GM18951 (cell line): Measurements from ENCODE around the gene OR51T1.

ENCODE experiments used
- POLR2A ChIP-seq: IDR thresholded peaks from 4 replicates; pipeline ENCODE4 v1.6.1; 2011; ENCODE audit warnings: mild to moderate bottlenecking; ENCODE audit not compliant: insufficient read length, insufficient read depth; ENCODE audit errors: extremely low read depth
- in situ Hi-C: fragments of 300-500 bp; cut with MboI; formaldehyde crosslinking; loops from one replicate; pipeline ENCODE4 v1.12.0; 2022; ENCODE audit warnings: low sequenced_read_pairs, mixed read lengths, inconsistent platforms; ENCODE audit not compliant: unreplicated experiment

Gene OR51T1

GRCh38 chr11:4891996-4892640 is 10.4 kb downstream of the OR51T1 start:
- in situ Hi-C loops = no loop called here
- no peak for TF ChIP-seq POLR2A

DNA sequence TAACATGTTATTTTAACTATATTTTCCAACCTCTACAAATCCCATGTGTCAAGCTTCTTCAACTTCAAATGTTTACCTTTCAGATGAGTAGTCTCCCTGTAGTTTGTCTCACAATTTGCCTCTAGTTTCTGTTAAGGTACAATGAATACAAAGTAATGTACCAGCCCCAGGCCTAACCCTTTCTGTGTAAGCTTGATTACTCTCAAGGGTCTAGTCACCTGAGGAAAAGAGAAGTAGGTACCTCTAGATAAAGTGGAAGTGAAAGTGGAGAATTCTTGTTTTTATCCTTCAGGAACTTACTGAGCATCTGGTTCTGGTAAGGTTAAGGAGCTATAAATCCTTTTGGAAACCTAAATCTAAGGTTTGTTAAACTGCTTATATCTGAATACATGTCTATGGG is 21.8 kb downstream of the OR51T1 start, which contains the start of gene OR51A7:
TSS of gene OR51A7 (plus strand) at position 300 of the 400 bp plus-strand sequence. CDS start 3,587 bp downstream, outside the sequence.
- TF ChIP-seq POLR2A = no peak
- in situ Hi-C loops = no loop called here

DNA sequence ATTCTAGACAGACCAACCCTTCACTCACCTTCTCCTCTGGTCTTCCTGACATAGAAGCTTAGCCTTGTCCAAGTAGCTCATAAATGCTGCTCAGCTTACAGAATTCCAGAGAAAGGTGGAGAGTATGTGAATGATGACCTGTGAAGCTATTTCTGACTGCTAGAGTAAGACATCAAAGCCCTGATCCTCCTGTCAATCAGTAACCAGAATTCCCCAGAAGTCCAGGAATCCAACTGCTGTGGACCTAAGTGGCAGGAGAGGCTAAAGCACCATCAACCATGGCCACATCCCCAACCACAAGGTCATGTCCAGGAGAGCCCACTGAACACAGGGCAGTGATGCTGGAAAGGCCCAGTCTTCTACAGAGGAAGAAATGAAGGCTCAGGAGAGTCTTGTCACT is 34.9 kb downstream of the OR51T1 start:
- in situ Hi-C loops = no loop called here
- no peak for TF ChIP-seq POLR2A

GRCh38 chr11:4919250-4919649 is 37.5 kb downstream of the OR51T1 start, which contains the start of gene OR51G2:
Gene OR51G2, minus strand, starts transcription at chr11:4919350. Its CDS starts 3,687 bp downstream, at chr11:4915663.
- in situ Hi-C loops = no loop called here
- TF ChIP-seq POLR2A = no peak

- in situ Hi-C loops = no loop called here
- no peak for TF ChIP-seq POLR2A
Measured at GRCh38 chr11:4921796-4922195, 40.1 kb downstream of the OR51T1 start.

- TF ChIP-seq POLR2A = no peak
- in situ Hi-C loops = no loop called here
Measured at GRCh38 chr11:4922304-4922703, 40.6 kb downstream of the OR51T1 start.

DNA sequence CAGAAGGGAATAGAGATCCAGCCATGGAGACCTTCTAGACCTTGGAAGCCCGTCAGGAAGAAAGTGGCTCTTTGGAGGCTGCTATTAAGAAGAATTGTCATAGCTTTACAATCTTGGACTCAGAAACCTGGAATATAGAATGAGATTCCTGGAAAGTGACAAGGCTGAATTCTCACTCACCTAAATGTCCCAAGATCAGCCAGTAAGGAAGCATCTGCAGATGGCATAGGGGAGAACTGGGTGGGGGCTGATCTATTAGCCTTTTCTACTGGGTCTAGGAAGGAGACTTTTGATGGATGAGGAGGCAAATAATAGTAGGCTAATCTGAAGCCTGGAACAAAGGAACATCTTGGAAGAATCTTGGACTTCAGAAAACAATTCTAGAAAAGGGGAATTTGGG is 42.5 kb downstream of the OR51T1 start, which contains the start of gene OR51G1:
TSS of gene OR51G1 (minus strand) at position 101 of the 400 bp plus-strand sequence. CDS start at position 101, 0 bp downstream.
- in situ Hi-C loops = no loop called here
- TF ChIP-seq POLR2A = no peak

DNA sequence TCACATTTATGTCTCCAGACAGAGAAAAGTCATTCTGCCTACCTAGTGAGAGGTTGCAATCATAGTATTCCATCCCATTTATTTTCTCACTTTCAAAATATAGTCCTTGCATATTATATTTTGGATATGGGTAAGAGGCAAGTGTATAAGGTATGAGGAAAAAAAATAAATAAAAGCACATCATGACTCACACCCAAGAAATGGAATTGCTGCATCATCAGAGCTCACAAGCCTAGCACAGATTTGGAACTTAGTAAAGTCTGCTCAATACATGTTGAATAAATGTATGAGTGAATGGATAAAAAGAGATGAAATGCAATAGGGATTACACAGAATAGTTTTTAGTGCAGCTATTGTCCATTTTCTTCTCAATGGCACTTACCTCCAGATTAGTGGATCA is 44.9 kb downstream of the OR51T1 start:
- no peak for TF ChIP-seq POLR2A
- in situ Hi-C loops = no loop called here
